ENCODE results near the gene NAT14. TPM values are rescaled to one million over a fixed set of nuclear protein-coding genes. Genes with fewer than 3 reads are reported as not detected.

The NAT14 gene
- total and polyA plus RNA-seq, 2 of the 8 experiments (the other 6 are each of a cell fraction or from before 2014, with no cell fraction given): 47.1 to 71.2 TPM

- TF ChIP-seq PHF8 (conservative IDR thresholded peaks at IDR 0.05; ENCODE audit: low read depth, low read length) (no peak), CBX5 (IDR thresholded peaks at IDR 0.05; ENCODE audit: low read depth, low read length) (no peak), SRF (IDR thresholded peaks at IDR 0.05; ENCODE audit: low read depth, low read length) (0 out of 2 replicates have a peak, but pooled peaks have one; percentile 31), CTBP2 (IDR thresholded peaks at IDR 0.05; ENCODE audit: borderline replicate concordance, insufficient read depth, insufficient read length, low read length) (no peak), SIN3A (conservative IDR thresholded peaks at IDR 0.05 in 1 of 2, IDR thresholded peaks at IDR 0.05 in 1 of 2; ENCODE audit: low read depth in 1 of 2, low read length in 2 of 2) (no peak; a peak in 1 of 4 replicates), MAFK (IDR thresholded peaks at IDR 0.05; ENCODE audit: low read depth, low read length) (no peak), SAP30 (IDR thresholded peaks at IDR 0.05; ENCODE audit: insufficient read depth, insufficient replicate concordance, low read length) (no peak), EGR1 (IDR thresholded peaks at IDR 0.05; ENCODE audit: borderline replicate concordance, low read depth, low read length) (peak; percentile 17; the same call in 1 of the 2 replicates), SP1 (IDR thresholded peaks at IDR 0.05; ENCODE audit: low read depth, low read length) (0 out of 2 replicates have a peak, but pooled peaks have one; percentile 19), KDM4A (IDR thresholded peaks at IDR 0.05; ENCODE audit: low read depth, low read length, severe bottlenecking) (peak; percentile 42), BCL11A (IDR thresholded peaks at IDR 0.05; ENCODE audit: low read depth in 2 of 2, low read length in 2 of 2) (no peak), CHD2 (IDR thresholded peaks at IDR 0.05; ENCODE audit: low read length) (no peak), BRCA1 (IDR thresholded peaks at IDR 0.05; ENCODE audit: low read depth, low read length) (no peak), HDAC2 (IDR thresholded peaks at IDR 0.05; ENCODE audit: borderline replicate concordance in 1 of 2, low read depth in 2 of 2, low read length in 2 of 2) (no peak), TAF7 (optimal IDR thresholded peaks at IDR 0.05; ENCODE audit: borderline replicate concordance, low read depth, low read length) (no peak), RFX5 (IDR thresholded peaks at IDR 0.05; ENCODE audit: borderline replicate concordance, low read depth, low read length) (no peak), GTF2F1 (IDR thresholded peaks at IDR 0.05; ENCODE audit: borderline replicate concordance, low read depth, low read length) (no peak), EP300 (IDR thresholded peaks at IDR 0.05; ENCODE audit: borderline replicate concordance in 1 of 2, low read depth in 2 of 2, low read length in 2 of 2) (peak in 1 of 2 experiments; percentile 50; a peak in 1 of 3 replicates), CEBPB (IDR thresholded peaks at IDR 0.05; ENCODE audit: low read depth, low read length) (0 out of 2 replicates have a peak, but pooled peaks have one; percentile 22), KDM5A (IDR thresholded peaks at IDR 0.05; ENCODE audit: low read length) (no peak), RXRA (IDR thresholded peaks at IDR 0.05; ENCODE audit: insufficient read depth, low read depth, low read length) (no peak), HDAC6 (IDR thresholded peaks at IDR 0.05; ENCODE audit: low read depth, low read length) (no peak)
These were observed at the start of gene NAT14 (continued) for GRCh38 chr19:55484593-55485438.
